GM18507 (cell line): Measurements from ENCODE around the gene KCTD20.
"Not testable (repeated sequence)": the region's sequence is repeated elsewhere in the genome, so short reads cannot be mapped to it uniquely, and the experiment has no call there.

Source experiments
- DNase-seq: peaks from one replicate; pipeline ENCODE4 v3.0.0; 2011; ENCODE audit warnings: low read depth; ENCODE audit not compliant: insufficient read length; ENCODE audit errors: extremely low spot score
- FAIRE-seq: peaks from 2 replicates; lab custom pipeline; 2011; peaks lifted over from hg19 to GRCh38; lab: Jason Lieb, UNC

KCTD20 gene

GRCh38 chr6:36443471-36444428, 950 bp downstream of the KCTD20 start:
- FAIRE-seq (peak; percentile 71), DNase-seq (no peak)

GRCh38 chr6:36444470-36444869, 1.7 kb downstream of the KCTD20 start:
- DNase-seq, result no peak
- no peak for FAIRE-seq

GRCh38 chr6:36445621-36446020, 2.8 kb downstream of the KCTD20 start:
- DNase-seq (no peak), FAIRE-seq (no peak)

GRCh38 chr6:36449173-36449572, 6.4 kb downstream of the KCTD20 start:
- DNase-seq, FAIRE-seq: not testable (repeated sequence)

GRCh38 chr6:36452897-36453296, 10.1 kb downstream of the KCTD20 start:
- FAIRE-seq, DNase-seq: not testable (repeated sequence)

- DNase-seq (no peak), FAIRE-seq (no peak)
These were observed 12.8 kb downstream of the KCTD20 start for GRCh38 chr6:36455486-36456027.

GRCh38 chr6:36459501-36459900, 16.7 kb downstream of the KCTD20 start:
- FAIRE-seq (no peak), DNase-seq (no peak)

GRCh38 chr6:36460916-36461315, 18.1 kb downstream of the KCTD20 start:
- DNase-seq (no peak), FAIRE-seq (no peak)

- no peak for FAIRE-seq
These were observed 18.8 kb downstream of the KCTD20 start for GRCh38 chr6:36461646-36462045.

GRCh38 chr6:36463676-36464075, 20.9 kb downstream of the KCTD20 start:
- FAIRE-seq (no peak), DNase-seq (no peak)

More at GRCh38 chr6:36461646-36462045, 18.8 kb downstream of the KCTD20 start:
- DNase-seq, result no peak

- FAIRE-seq (no peak), DNase-seq (no peak)
These were observed 21.4 kb downstream of the KCTD20 start for GRCh38 chr6:36464233-36464632.

- DNase-seq, result no peak
- no peak for FAIRE-seq
These were observed 24.8 kb downstream of the KCTD20 start for GRCh38 chr6:36467625-36468024.

- FAIRE-seq, result no peak
- no peak for DNase-seq
These were observed 26.4 kb downstream of the KCTD20 start for GRCh38 chr6:36469148-36469661.

GRCh38 chr6:36469946-36470345, 27.1 kb downstream of the KCTD20 start:
- DNase-seq (no peak), FAIRE-seq (no peak)

GRCh38 chr6:36478051-36478526, 35.3 kb downstream of the KCTD20 start:
- DNase-seq (no peak), FAIRE-seq (no peak)

GRCh38 chr6:36479256-36479655, 36.5 kb downstream of the KCTD20 start:
- FAIRE-seq (no peak), DNase-seq (no peak)

GRCh38 chr6:36483326-36483725, 40.5 kb downstream of the KCTD20 start:
- not testable (repeated sequence) for DNase-seq, FAIRE-seq

- no peak for FAIRE-seq
- no peak for DNase-seq
These were observed 41.9 kb downstream of the KCTD20 start for GRCh38 chr6:36484736-36485135.

- DNase-seq, result no peak
- no peak for FAIRE-seq
These were observed 44.9 kb downstream of the KCTD20 start for GRCh38 chr6:36487698-36488097.

- FAIRE-seq, result no peak
- DNase-seq, result no peak
These were observed 45.4 kb downstream of the KCTD20 start for GRCh38 chr6:36488221-36488620.
